Measurements from ENCODE around the gene MBOAT7.

DNA sequence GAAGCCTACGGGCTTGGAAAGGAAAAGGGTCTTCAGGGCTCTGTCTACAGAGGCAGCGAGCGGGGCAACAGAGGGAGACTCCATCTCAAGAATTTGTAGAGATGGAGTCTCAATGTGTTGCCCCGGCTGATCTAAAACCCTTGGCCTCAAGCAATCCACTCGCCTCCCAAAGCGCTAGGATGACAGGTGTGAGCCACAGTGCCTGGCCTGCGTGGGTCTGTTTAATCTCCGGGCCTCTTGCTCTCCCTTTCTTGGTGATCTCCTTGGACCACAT is 19.3 kb upstream of the MBOAT7 start:
- no peak for TF ChIP-seq CTCF (IDR thresholded peaks at IDR 0.05)
- no peak for TF ChIP-seq GABPA (IDR thresholded peaks at IDR 0.05; ENCODE audit: low read depth)

Data from SK-N-SH (cell line).